ENCODE results near the gene SEPHS1. TPM values are rescaled to one million over a fixed set of nuclear protein-coding genes. Genes with fewer than 3 reads are reported as not detected.

SEPHS1 gene
- total RNA-seq, 4 donors from 2014 or later = 60.0 to 85.6 (median 68.1) TPM

DNA sequence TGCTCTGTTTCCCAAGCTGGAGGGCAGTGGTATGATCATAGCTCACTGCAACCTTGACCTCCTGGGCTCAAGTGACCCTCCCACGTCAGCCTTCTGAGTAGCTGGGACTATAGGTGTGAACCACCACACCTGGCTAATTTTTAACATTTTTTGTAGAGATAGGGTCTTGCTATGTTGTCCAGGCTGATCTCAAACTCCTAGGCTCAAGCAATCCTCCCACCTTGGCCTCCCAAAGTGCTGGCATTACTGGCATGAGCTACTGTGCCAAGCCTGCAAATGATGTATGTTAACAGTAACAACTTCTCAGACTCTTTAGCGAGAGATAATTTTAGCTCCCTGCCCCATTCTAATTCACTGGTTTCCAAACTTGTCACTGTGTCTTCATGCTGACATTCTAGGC lies 27.7 kb upstream of the SEPHS1 start:
- TF ChIP-seq, protein P1, sequence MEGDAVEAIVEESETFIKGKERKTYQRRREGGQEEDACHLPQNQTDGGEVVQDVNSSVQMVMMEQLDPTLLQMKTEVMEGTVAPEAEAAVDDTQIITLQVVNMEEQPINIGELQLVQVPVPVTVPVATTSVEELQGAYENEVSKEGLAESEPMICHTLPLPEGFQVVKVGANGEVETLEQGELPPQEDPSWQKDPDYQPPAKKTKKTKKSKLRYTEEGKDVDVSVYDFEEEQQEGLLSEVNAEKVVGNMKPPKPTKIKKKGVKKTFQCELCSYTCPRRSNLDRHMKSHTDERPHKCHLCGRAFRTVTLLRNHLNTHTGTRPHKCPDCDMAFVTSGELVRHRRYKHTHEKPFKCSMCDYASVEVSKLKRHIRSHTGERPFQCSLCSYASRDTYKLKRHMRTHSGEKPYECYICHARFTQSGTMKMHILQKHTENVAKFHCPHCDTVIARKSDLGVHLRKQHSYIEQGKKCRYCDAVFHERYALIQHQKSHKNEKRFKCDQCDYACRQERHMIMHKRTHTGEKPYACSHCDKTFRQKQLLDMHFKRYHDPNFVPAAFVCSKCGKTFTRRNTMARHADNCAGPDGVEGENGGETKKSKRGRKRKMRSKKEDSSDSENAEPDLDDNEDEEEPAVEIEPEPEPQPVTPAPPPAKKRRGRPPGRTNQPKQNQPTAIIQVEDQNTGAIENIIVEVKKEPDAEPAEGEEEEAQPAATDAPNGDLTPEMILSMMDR (IDR thresholded peaks at IDR 0.05) = no peak
- TF ChIP-seq POLR2A (IDR thresholded peaks at IDR 0.05) = no peak
- intact Hi-C loops (cut with DNase I) = no loop called here
- Histone ChIP-seq H3K27me3 (no peaks in the 10 kb centered on the region), H3K4me3 (replicated peaks in 1 of 3) (no peak overlapping the region), H3K36me3 (no peaks in the 10 kb centered on the region), H3K9me3 (no peaks in the 10 kb centered on the region), H3K4me1 (no peaks in the 10 kb centered on the region), H3K27ac (no peak overlapping the region)
- DNase-seq = no peak
- WGBS, 2 donors = 91 to 93% methylated on average over 2 of the region's 2 CpGs

DNA sequence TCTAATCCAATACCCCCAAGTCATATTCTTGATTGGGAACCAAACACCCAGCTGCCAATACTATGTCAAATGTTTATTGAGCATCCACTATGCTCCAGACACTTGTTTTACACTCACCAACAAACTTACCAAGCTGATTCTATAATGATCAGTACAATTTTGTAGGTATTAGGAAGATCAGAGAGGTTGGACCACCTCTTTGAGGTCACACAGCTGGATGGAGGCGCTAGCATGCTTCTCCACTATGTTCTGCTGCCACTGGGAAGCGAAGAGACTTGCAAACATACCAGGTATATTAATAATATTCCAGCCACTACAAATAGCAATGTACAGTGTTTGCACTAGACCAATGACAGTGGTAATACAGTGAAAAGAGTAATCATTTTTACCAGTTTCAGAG lies 25.6 kb upstream of the SEPHS1 start:
- Histone ChIP-seq H3K36me3 (no peaks in the 10 kb centered on the region), H3K4me3 (replicated peaks in 1 of 3) (no peak overlapping the region), H3K27me3 (no peaks in the 10 kb centered on the region), H3K4me1 (no peaks in the 10 kb centered on the region), H3K9me3 (no peaks in the 10 kb centered on the region), H3K27ac (no peak overlapping the region)
- TF ChIP-seq POLR2A (IDR thresholded peaks at IDR 0.05) = no peak
- TF ChIP-seq, protein P1 (IDR thresholded peaks at IDR 0.05) = no peak
- intact Hi-C loops (cut with DNase I) = no loop called here
- 89 to 95% methylated on average over 2 of the region's 2 CpGs for WGBS, 2 donors
- no peak for DNase-seq

DNA sequence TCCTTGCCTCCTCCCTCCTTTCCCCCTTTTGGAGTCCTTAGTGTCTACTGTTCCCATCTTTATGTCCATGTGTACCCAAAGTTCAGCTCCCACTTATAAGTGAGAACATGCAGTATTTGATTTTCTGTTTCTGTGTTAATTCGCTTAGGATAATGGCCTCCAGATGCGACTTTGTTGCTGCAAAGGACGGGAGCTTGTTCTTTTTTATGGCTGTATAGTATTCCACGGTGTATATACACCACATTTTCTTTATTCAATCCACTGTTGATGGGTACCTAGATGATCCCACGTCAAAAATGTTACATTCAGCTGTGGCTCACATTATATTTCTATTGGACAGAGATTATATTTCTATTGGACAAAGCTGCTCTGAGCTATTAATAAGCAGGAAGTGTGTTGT lies 24.4 kb upstream of the SEPHS1 start:
- no peaks in the 10 kb centered on the region for H3K27me3 ChIP-seq
- no peaks in the 10 kb centered on the region for H3K36me3 ChIP-seq
- no peak overlapping the region for H3K4me3 ChIP-seq (replicated peaks in 1 of 3)
- H3K9me3 ChIP-seq = no peaks in the 10 kb centered on the region
- 92 to 93% methylated on average over 5 of the region's 5 CpGs for WGBS, 2 donors
- no peaks in the 10 kb centered on the region for H3K4me1 ChIP-seq
- intact Hi-C loops (cut with DNase I) = no loop called here
- no peak for DNase-seq
- TF ChIP-seq, protein P1 (IDR thresholded peaks at IDR 0.05) = no peak
- no peak for TF ChIP-seq POLR2A (IDR thresholded peaks at IDR 0.05)
- H3K27ac ChIP-seq = no peak overlapping the region

DNA sequence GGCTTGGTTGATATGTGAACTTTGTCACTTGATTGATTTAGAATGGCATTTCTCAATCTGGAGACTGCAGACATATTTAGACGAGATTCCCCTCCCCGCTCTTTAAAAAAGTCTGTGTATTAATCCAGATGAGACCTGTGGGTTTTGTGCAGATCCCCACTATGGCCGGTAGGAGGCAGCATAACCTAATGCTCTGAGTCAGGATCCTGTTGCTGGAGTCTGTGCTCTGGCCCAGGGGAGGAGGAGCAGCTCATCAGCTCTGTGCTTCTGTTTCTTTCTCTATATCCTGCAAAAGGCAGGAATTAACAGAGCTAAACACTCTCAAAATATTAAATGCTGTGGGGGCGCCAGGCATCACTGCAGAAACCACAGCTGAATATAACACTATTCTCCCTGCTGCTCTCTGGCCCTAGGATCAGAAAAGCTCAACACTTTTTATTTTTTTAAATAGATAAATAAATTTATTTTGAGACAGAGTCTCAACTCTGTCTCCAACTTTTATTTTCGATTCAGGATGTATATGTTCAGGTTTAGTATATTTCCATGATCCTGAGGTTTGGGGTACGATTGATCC lies 23.9 kb upstream of the SEPHS1 start:
- no peak overlapping the region for H3K4me3 ChIP-seq (replicated peaks in 1 of 3)
- WGBS, 2 donors = 26 to 33% methylated on average over 6 of the region's 6 CpGs
- no peaks in the 10 kb centered on the region for H3K4me1 ChIP-seq
- intact Hi-C loops (cut with DNase I) = loop anchor here (2.0 kb wide), 1 partner anchor 69 kb away; no protein-coding TSS in a partner anchor
- no peaks in the 10 kb centered on the region for H3K9me3 ChIP-seq
- no peak for TF ChIP-seq POLR2A (IDR thresholded peaks at IDR 0.05)
- TF ChIP-seq, protein P1 (IDR thresholded peaks at IDR 0.05) = peak; percentile 85 to 98 (median 92)
- no peak overlapping the region for H3K27ac ChIP-seq
- no peaks in the 10 kb centered on the region for H3K27me3 ChIP-seq
- DNase-seq = peak; percentile 77 to 82
- H3K36me3 ChIP-seq = no peaks in the 10 kb centered on the region

GRCh38 chr10:13366891-13367290 lies 18.8 kb upstream of the SEPHS1 start:
- 81 to 93% methylated on average over 4 of the region's 4 CpGs for WGBS, 2 donors
- H3K4me1 ChIP-seq = no peaks in the 10 kb centered on the region
- no peaks in the 10 kb centered on the region for H3K27me3 ChIP-seq
- DNase-seq = no peak
- H3K27ac ChIP-seq = no peak overlapping the region
- intact Hi-C loops (cut with DNase I) = no loop called here
- H3K9me3 ChIP-seq = no peaks in the 10 kb centered on the region
- TF ChIP-seq, protein P1 (IDR thresholded peaks at IDR 0.05) = no peak
- no peak for TF ChIP-seq POLR2A (IDR thresholded peaks at IDR 0.05)
- H3K36me3 ChIP-seq = no peaks in the 10 kb centered on the region
- no peak overlapping the region for H3K4me3 ChIP-seq (replicated peaks in 1 of 3)

Data from thyroid gland (tissue), 4 donors.